HG03097 (cell line): ENCODE results near the gene AATF.

Experiments
- ATAC-seq: cut with Tn5 transposase; IDR thresholded peaks from one replicate; pipeline ENCODE4 v1.9.1; 2021; ENCODE audit not compliant: unreplicated experiment, low FRiP score

The AATF gene

GRCh38 chr17:36977066-36977465 is 28.3 kb downstream of the AATF start:
- no peak for ATAC-seq

GRCh38 chr17:36977568-36977967 is 28.8 kb downstream of the AATF start:
- ATAC-seq: no peak

GRCh38 chr17:36978810-36979564 is 30.2 kb downstream of the AATF start:
- ATAC-seq: no peak

GRCh38 chr17:36979565-36979941 is 30.8 kb downstream of the AATF start:
- no peak for ATAC-seq

GRCh38 chr17:36980280-36980761 is 31.6 kb downstream of the AATF start:
- ATAC-seq: no peak

GRCh38 chr17:36983618-36984017 is 34.9 kb downstream of the AATF start:
- no peak for ATAC-seq

- ATAC-seq: no peak
Observed at GRCh38 chr17:36989173-36989572, 40.4 kb downstream of the AATF start.

GRCh38 chr17:36992701-36993100 is 43.9 kb downstream of the AATF start:
- ATAC-seq: no peak

GRCh38 chr17:36993227-36993626 is 44.5 kb downstream of the AATF start:
- no peak for ATAC-seq

GRCh38 chr17:36994438-36994837 is 45.7 kb downstream of the AATF start:
- ATAC-seq: no peak

- ATAC-seq: no peak
Observed at GRCh38 chr17:36999471-36999870, 50.7 kb downstream of the AATF start.

- ATAC-seq: no peak
Observed at GRCh38 chr17:37016780-37017179, 68.0 kb downstream of the AATF start.

- no peak for ATAC-seq
Observed at GRCh38 chr17:37017404-37017803, 68.7 kb downstream of the AATF start.

- ATAC-seq: no peak
Observed at GRCh38 chr17:37019117-37019740, 70.5 kb downstream of the AATF start.

- ATAC-seq: no peak
Observed at GRCh38 chr17:37019741-37020129, 71.0 kb downstream of the AATF start.

- ATAC-seq: no peak
Observed at GRCh38 chr17:37024181-37024637, 75.5 kb downstream of the AATF start.

GRCh38 chr17:37025238-37025637 is 76.5 kb downstream of the AATF start:
- ATAC-seq: no peak

- no peak for ATAC-seq
Observed at GRCh38 chr17:37025847-37026530, 77.2 kb downstream of the AATF start.

- ATAC-seq: no peak
Observed at GRCh38 chr17:37026531-37026869, 77.7 kb downstream of the AATF start.

- ATAC-seq: no peak
Observed at GRCh38 chr17:37028040-37028439, 79.3 kb downstream of the AATF start.

- ATAC-seq: no peak
Observed at GRCh38 chr17:37031493-37032083, 82.8 kb downstream of the AATF start.
